GM12878 (cell line): ENCODE measurements around the gene SMPD1. TPM values are rescaled to one million over a fixed set of nuclear protein-coding genes. Genes with fewer than 3 reads are reported as not detected.
A peak's percentile ranks its signal among the peaks of the same experiment; 100 is the strongest.

ENCODE experiments used
- ASH2L ChIP-seq: fragments of 300-600, 200-600 bp; sonication (generic); IDR thresholded peaks from 2 replicates; pipeline ENCODE4 v1.6.1; 2017; ENCODE audit warnings: low read depth, mild to moderate bottlenecking, borderline replicate concordance
- ATF7 ChIP-seq: fragments of 450-650 bp; IDR thresholded peaks from 2 replicates; pipeline ENCODE4 v1.6.1; 2016; ENCODE audit warnings: low read depth, mild to moderate bottlenecking
- CBFB ChIP-seq: IDR thresholded peaks from 2 replicates; pipeline ENCODE4 v1.6.1; 2016; ENCODE audit warnings: antibody characterized with exemption, low read depth
- CEBPZ ChIP-seq: fragments of 150-350 bp; IDR thresholded peaks from 2 replicates; pipeline ENCODE4 v1.6.1; 2016; ENCODE audit warnings: low read depth, low read length
- E2F8 ChIP-seq: fragments of 450-650 bp; IDR thresholded peaks from 2 replicates; pipeline ENCODE4 v1.6.1; 2018; ENCODE audit warnings: mild to moderate bottlenecking, low read depth, moderate library complexity; ENCODE audit not compliant: partially characterized antibody
- E4F1 ChIP-seq: fragments of 450-650 bp; IDR thresholded peaks from 2 replicates; pipeline ENCODE4 v1.6.1; 2018; ENCODE audit warnings: borderline replicate concordance, mild to moderate bottlenecking; ENCODE audit not compliant: partially characterized antibody
- ELK1 ChIP-seq: IDR thresholded peaks from 2 replicates; pipeline ENCODE4 v1.6.1; 2012; ENCODE audit warnings: low read depth, low read length, improper control_type of control experiment
- ETV6 ChIP-seq, 2 experiments: fragments of 450-650 bp in 1 of 2; IDR thresholded peaks in 1 of 2; conservative IDR thresholded peaks in 1 of 2; 2 replicates each; pipeline ENCODE4 v1.6.1; 2014; ENCODE audit warnings: antibody characterized with exemption in 1 of 2, borderline replicate concordance in 1 of 2, low read depth in 1 of 2, mild to moderate bottlenecking in 1 of 2, moderate library complexity in 1 of 2
- HDAC2 ChIP-seq: fragments of 200-600 bp; sonication (generic); IDR thresholded peaks from 2 replicates; pipeline ENCODE4 v1.6.1; 2017
- IKZF2 ChIP-seq, 2 experiments: fragments of 450-650 bp; IDR thresholded peaks; 2 replicates each; pipeline ENCODE4 v1.6.1; 2017; ENCODE audit warnings: mild to moderate bottlenecking in 2 of 2, moderate library complexity in 2 of 2
- JUNB ChIP-seq: IDR thresholded peaks from 2 replicates; pipeline ENCODE4 v1.6.1; 2016; ENCODE audit warnings: antibody characterized with exemption, mild to moderate bottlenecking
- KDM1A ChIP-seq: fragments of 200-600 bp; sonication (generic); IDR thresholded peaks from 2 replicates; pipeline ENCODE4 v1.6.1; 2016; ENCODE audit warnings: borderline replicate concordance
- MLLT1 ChIP-seq: fragments of 450-650 bp; IDR thresholded peaks from 2 replicates; pipeline ENCODE4 v1.6.1; 2016; ENCODE audit warnings: mild to moderate bottlenecking
- MTA3 ChIP-seq: IDR thresholded peaks from 2 replicates; pipeline ENCODE4 v1.6.1; 2012; ENCODE audit warnings: low read length, inconsistent platforms, borderline replicate concordance
- MXI1 ChIP-seq: fragments of 150-350 bp; IDR thresholded peaks from 2 replicates; pipeline ENCODE4 v1.6.1; 2011; ENCODE audit warnings: low read depth, mild to moderate bottlenecking, inconsistent platforms, low read length, improper control_type of control experiment
- POU2F2 ChIP-seq: IDR thresholded peaks from 3 replicates; pipeline ENCODE4 v1.6.1; 2011; ENCODE audit warnings: low read depth, mild to moderate bottlenecking, low read length, borderline replicate concordance
- RUNX3 ChIP-seq: IDR thresholded peaks from 2 replicates; pipeline ENCODE4 v1.6.1; 2012; ENCODE audit warnings: low read length, inconsistent platforms
- SMARCA5 ChIP-seq: fragments of 450-650 bp; IDR thresholded peaks from 2 replicates; pipeline ENCODE4 v1.6.1; 2017; ENCODE audit warnings: mild to moderate bottlenecking
- TCF12 ChIP-seq: IDR thresholded peaks from 2 replicates; pipeline ENCODE4 v1.6.1; 2011; ENCODE audit warnings: low read depth, mild to moderate bottlenecking, low read length
- WRNIP1 ChIP-seq: IDR thresholded peaks from 2 replicates; pipeline ENCODE4 v1.6.1; 2011; ENCODE audit warnings: low read depth, low read length, improper control_type of control experiment, borderline replicate concordance
- ZNF622 ChIP-seq: fragments of 450-650 bp; IDR thresholded peaks from 2 replicates; pipeline ENCODE4 v1.6.1; 2017; ENCODE audit warnings: mild to moderate bottlenecking, inconsistent platforms
- polyA plus RNA-seq, 11 experiments: library from polyadenylated mRNA; depleted of rRNA in 4 of 11; unstranded in 6 of 11; stranded (reverse) in 5 of 11; fragments of >200 nt; fragmentation: Nextera tagmentation in 4 of 11; fragmentation: Illumina TruSeq in 1 of 11; extraction: Ambion mirVana in 4 of 11; extraction: Trizol in 1 of 11; gene quantifications; 1 replicate in 1 of 11; 2 replicates in 10 of 11; pipeline versions ENCODE4 v1.2.1 to v1.2.3, GENCODE V29; 2011 to 2016; ENCODE audit warnings: inconsistent platforms in 2 of 11, missing spikeins in 2 of 11, low read depth in 1 of 11
- total RNA-seq, 4 experiments: library from RNA; depleted of rRNA in 3 of 4; stranded (reverse); fragments of >200 nt in 3 of 4; fragmentation: Illumina TruSeq in 1 of 4; extraction: Trizol in 1 of 4; gene quantifications; 2 replicates each; pipeline versions ENCODE4 v1.2.1 to v1.2.3, GENCODE V29; 2013 to 2021

The SMPD1 gene
- total and polyA plus RNA-seq, 10 of the 15 experiments (the other 5 are each of a cell fraction or from before 2014, with no cell fraction given): 1.4 to 13.7 (median 6.2) TPM

GRCh38 chr11:6402561-6402981, 12.3 kb downstream of the SMPD1 start (continued):
- no peak for TF ChIP-seq ELK1
- no peak for TF ChIP-seq SMARCA5
- TF ChIP-seq IKZF2 (IDR thresholded peaks at IDR 0.05): peak; percentile 96 to 97
- TF ChIP-seq RUNX3: peak; percentile 100
- no peak for TF ChIP-seq KDM1A
- peak; percentile 13; the same call in 1 of the 2 replicates for TF ChIP-seq TCF12
- no peak for TF ChIP-seq HDAC2
- no peak for TF ChIP-seq MTA3
- TF ChIP-seq E2F8: no peak
- peak; percentile 97 for TF ChIP-seq CBFB
- no peak for TF ChIP-seq ASH2L
- TF ChIP-seq POU2F2: peak; percentile 17; the same call in 1 of the 3 replicates
- TF ChIP-seq ETV6 (conservative IDR thresholded peaks at IDR 0.05 in 1 of 2, IDR thresholded peaks at IDR 0.05 in 1 of 2; ENCODE audit: borderline replicate concordance in 1 of 2, low read depth in 1 of 2): peak in 1 of 2 experiments; percentile 81; a peak in 2 of 4 replicates
- TF ChIP-seq E4F1: no peak
- no peak for TF ChIP-seq CEBPZ
- no peak for TF ChIP-seq ZNF622
- no peak for TF ChIP-seq MXI1
- peak; percentile 96 for TF ChIP-seq MLLT1
- TF ChIP-seq WRNIP1: no peak
- TF ChIP-seq JUNB: peak; percentile 86
- TF ChIP-seq ATF7: peak; percentile 23; the same call in 1 of the 2 replicates
